ENCODE measurements around the gene BACH1.

DNA sequence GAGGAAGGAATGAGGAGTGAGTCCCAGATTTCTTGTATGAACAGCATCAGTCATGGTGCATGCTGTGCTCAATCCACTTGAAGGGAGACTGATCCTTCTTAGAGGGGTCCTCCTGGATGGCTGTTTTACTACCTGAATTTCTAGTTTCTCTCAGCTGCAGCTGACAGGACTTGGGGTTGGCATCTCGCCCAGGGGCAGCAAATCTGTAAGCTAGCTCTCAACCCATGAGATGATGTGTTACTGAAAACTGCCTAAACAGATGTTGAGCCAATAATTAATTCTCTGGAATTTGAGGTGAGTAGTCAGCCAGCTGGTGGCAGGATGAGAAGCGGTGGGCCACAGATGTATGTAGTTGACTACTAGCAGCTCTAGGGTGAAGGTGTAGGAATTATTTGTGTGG, 19.6 kb downstream of the BACH1 start:
- TF ChIP-seq, protein P1, sequence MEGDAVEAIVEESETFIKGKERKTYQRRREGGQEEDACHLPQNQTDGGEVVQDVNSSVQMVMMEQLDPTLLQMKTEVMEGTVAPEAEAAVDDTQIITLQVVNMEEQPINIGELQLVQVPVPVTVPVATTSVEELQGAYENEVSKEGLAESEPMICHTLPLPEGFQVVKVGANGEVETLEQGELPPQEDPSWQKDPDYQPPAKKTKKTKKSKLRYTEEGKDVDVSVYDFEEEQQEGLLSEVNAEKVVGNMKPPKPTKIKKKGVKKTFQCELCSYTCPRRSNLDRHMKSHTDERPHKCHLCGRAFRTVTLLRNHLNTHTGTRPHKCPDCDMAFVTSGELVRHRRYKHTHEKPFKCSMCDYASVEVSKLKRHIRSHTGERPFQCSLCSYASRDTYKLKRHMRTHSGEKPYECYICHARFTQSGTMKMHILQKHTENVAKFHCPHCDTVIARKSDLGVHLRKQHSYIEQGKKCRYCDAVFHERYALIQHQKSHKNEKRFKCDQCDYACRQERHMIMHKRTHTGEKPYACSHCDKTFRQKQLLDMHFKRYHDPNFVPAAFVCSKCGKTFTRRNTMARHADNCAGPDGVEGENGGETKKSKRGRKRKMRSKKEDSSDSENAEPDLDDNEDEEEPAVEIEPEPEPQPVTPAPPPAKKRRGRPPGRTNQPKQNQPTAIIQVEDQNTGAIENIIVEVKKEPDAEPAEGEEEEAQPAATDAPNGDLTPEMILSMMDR (IDR thresholded peaks at IDR 0.05; ENCODE audit: low read length), result no peak
- TF ChIP-seq EZH2 (optimal IDR thresholded peaks at IDR 0.05; ENCODE audit: low read depth, low read length), result no peak
